Neural crest cell (in vitro differentiated cells): ENCODE data around the gene DPY19L1. TPM values are rescaled to one million over a fixed set of nuclear protein-coding genes. Genes with fewer than 3 reads are reported as not detected.
"Not testable (repeated sequence)": the region's sequence is repeated elsewhere in the genome, so short reads cannot be mapped to it uniquely, and the experiment has no call there.

ENCODE experiments used
- DNase-seq: peaks from one replicate; pipeline ENCODE4 v3.0.0; 2021; ENCODE audit warnings: low read depth, mixed read lengths, low spot score
- H3K27ac Mint-ChIP-seq: one replicate; pipeline ENCODE4 v1.8.0; 2021; ENCODE audit warnings: mild to moderate bottlenecking, mixed read lengths; ENCODE audit not compliant: unreplicated experiment
- H3K27me3 Mint-ChIP-seq: 2 replicates; pipeline ENCODE4 v1.8.0; 2021; ENCODE audit warnings: low read depth, mild to moderate bottlenecking, mixed read lengths
- H3K36me3 Mint-ChIP-seq: 2 replicates; pipeline ENCODE4 v1.8.0; 2021; ENCODE audit warnings: low read depth, mild to moderate bottlenecking, mixed read lengths
- H3K4me1 Mint-ChIP-seq: 2 replicates; pipeline ENCODE4 v1.8.0; 2021; ENCODE audit warnings: mixed read lengths
- H3K4me3 Mint-ChIP-seq: one replicate; pipeline ENCODE4 v1.8.0; 2021; ENCODE audit warnings: mild to moderate bottlenecking, mixed read lengths
- H3K9me3 Mint-ChIP-seq: 2 replicates; pipeline ENCODE4 v1.8.0; 2021; ENCODE audit warnings: mixed read lengths
- CTCF ChIP-seq: fragments of 200-600 bp; sonication (generic); conservative IDR thresholded peaks from 2 replicates; pipeline ENCODE4 v1.5.0; 2021; ENCODE audit warnings: antibody characterized with exemption, mild to moderate bottlenecking
- total RNA-seq: library from RNA; stranded (reverse); gene quantifications from 2 replicates; pipeline ENCODE4 v1.2.1, GENCODE V29; 2021

DPY19L1 gene
- total RNA-seq, 1 donor from 2014 or later, result 37.4 TPM

- Mint-ChIP-seq H3K9me3 (no peaks in the 10 kb centered on the region), H3K4me3 (no peak overlapping the region), H3K36me3 (peaks cover 24% of the 10 kb centered on the region), H3K27ac (no peak overlapping the region), H3K27me3 (no peaks in the 10 kb centered on the region), H3K4me1 (no peaks in the 10 kb centered on the region)
- TF ChIP-seq CTCF, result no peak
- no peak for DNase-seq
Measured at GRCh38 chr7:34973400-34973760, 63.9 kb downstream of the DPY19L1 start.

DNA sequence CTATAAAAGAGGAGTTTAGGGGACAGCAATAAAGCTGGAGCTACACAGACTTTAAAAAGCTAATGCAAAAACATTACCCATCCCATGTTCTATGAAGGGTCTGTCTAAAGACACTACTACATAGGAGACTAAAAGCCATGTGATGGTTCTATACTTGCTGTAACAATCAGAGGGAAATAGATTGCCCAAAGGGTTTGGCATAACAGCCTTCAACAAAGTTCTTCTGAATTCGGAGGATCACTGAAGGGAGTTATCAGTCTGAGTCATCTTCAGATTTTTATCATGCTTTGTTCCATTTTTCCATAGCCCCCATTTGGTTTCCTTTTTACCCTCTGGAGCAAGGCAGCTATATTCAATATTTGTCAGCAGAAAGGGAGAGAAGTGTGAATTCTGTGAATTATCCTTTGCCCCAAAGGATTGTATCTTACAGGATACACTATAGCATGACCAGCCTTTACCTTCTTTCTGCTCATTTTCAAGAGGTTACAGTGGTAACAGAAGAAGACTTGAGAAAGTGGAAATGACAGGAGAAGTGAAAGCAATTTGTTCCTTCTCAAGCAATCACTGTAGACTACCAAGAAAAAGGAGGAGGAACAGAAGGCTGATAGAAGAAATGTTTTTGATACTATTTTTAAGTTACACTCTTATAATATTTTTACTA, 64.4 kb downstream of the DPY19L1 start:
- not testable (repeated sequence) for H3K4me1 Mint-ChIP-seq, H3K9me3 Mint-ChIP-seq, H3K4me3 Mint-ChIP-seq, H3K27me3 Mint-ChIP-seq, H3K27ac Mint-ChIP-seq, DNase-seq
- H3K36me3 Mint-ChIP-seq, result peaks cover 24% of the 10 kb centered on the region

- H3K4me3 Mint-ChIP-seq, DNase-seq, H3K27ac Mint-ChIP-seq, H3K27me3 Mint-ChIP-seq, H3K4me1 Mint-ChIP-seq, H3K9me3 Mint-ChIP-seq: not testable (repeated sequence)
- peaks cover 22% of the 10 kb centered on the region for H3K36me3 Mint-ChIP-seq
Measured at GRCh38 chr7:34967818-34968217, 69.5 kb downstream of the DPY19L1 start.

DNA sequence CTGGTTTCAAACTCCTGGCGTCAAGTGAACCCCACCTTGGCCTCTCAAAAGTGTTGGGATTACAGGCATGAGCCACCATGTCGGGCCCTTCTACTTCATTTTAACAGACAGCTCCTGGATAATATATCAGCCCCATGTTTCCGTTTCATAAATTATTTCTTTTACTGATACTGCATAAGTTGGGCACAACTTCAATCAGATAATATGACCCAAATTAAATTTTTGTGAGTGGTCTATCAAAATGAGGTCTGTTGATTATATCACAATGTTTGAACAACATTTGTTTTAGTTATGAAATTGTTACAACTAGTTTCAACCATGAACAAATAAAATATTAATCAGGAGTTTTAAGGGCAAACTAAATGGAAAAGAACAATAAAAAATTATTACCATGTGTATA, 70.8 kb downstream of the DPY19L1 start:
- not testable (repeated sequence) for H3K27ac Mint-ChIP-seq, H3K4me3 Mint-ChIP-seq, H3K9me3 Mint-ChIP-seq, H3K4me1 Mint-ChIP-seq, DNase-seq, H3K27me3 Mint-ChIP-seq
- H3K36me3 Mint-ChIP-seq, result peaks cover 26% of the 10 kb centered on the region

DNA sequence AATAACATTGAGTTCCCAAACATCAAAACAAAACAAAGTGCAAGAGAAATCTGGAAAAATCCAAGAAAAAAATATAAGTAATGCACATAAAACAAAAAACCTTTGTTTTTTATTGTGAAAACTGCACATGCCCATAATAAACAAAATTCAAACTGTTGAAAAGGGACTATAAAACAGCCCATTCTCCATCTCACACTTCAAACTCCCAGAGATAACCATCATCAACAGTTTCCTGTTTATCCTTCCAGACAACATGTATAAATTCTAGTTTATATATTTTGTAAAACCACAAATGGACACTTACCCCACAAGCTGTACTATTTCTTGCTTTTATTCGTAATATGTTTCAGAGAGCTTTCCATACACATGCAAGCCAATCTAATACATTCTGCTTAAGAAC, 79.3 kb downstream of the DPY19L1 start:
- Mint-ChIP-seq H3K4me1 (no peaks in the 10 kb centered on the region), H3K27ac (no peak overlapping the region), H3K4me3 (no peak overlapping the region), H3K36me3 (peaks cover 30% of the 10 kb centered on the region), H3K9me3 (peaks cover 3% of the 10 kb centered on the region), H3K27me3 (no peaks in the 10 kb centered on the region)
- DNase-seq, result no peak
- TF ChIP-seq CTCF, result no peak

DNA sequence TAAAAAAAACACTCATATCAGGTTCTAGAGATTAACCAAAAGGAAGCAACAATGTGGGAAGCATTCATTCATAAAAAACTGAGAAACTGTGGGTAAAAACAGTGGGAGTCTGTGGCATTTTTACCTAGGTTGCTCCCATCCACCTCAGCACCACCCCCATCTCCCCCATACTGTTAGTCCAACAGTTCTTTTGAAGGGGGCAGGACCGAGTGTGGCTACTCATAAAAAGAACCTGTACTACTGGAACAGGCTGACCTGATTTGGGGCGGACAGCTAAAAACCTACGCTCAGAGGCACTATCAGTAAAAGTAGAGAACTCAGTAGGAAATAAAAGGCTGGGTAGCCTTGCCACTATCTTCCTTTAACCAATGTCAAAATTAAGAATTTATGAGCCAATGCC, 84.5 kb downstream of the DPY19L1 start:
- H3K9me3 Mint-ChIP-seq, result no peaks in the 10 kb centered on the region
- H3K36me3 Mint-ChIP-seq, result peaks cover 12% of the 10 kb centered on the region
- no peaks in the 10 kb centered on the region for H3K4me1 Mint-ChIP-seq
- no peak overlapping the region for H3K27ac Mint-ChIP-seq
- no peak for TF ChIP-seq CTCF
- H3K27me3 Mint-ChIP-seq, result no peaks in the 10 kb centered on the region
- H3K4me3 Mint-ChIP-seq, result no peak overlapping the region
- no peak for DNase-seq

DNA sequence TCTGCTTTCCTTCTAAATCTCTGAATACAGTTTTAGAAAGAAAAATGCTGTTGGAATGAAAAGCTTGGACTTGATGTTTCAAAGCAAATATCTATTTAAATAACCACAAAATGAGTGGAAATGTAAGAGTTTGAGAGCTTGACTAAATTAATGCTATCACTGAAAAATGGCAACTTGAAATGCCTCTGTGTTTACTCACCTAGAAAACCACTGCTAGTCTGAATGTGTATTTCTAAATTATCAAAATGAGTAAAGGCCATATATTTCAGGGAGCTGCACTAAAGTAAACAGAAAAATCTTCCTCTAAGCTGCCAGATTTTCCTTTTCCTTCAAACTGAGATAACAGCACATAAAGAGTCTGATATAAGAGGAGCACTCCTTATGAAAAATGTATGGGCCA, 87.9 kb downstream of the DPY19L1 start:
- no peak for TF ChIP-seq CTCF
- peaks cover 7% of the 10 kb centered on the region for H3K36me3 Mint-ChIP-seq
- H3K27me3 Mint-ChIP-seq, result no peaks in the 10 kb centered on the region

DNA sequence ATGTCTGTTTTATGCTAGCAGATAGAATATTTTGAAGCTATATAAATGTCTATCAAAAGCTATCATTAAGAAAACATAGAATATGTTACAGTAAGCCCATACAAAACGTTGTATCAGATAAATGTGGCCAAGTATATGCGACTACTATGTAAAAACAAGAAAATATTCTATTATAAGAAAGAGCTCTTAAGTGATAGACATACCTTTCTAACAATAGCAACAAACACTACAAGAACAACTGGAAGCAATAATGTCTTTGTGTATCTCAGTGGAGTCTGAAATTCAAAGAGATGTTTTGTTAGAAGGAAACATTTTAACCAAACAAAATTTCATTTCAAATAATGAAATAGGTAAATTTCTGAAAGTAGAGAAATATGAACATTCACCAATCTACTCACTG, 89.9 kb downstream of the DPY19L1 start:
- DNase-seq, H3K4me1 Mint-ChIP-seq, H3K36me3 Mint-ChIP-seq, H3K27me3 Mint-ChIP-seq, H3K9me3 Mint-ChIP-seq, H3K4me3 Mint-ChIP-seq, H3K27ac Mint-ChIP-seq: not testable (repeated sequence)

More for the DNA sequence above, 87.9 kb downstream of the DPY19L1 start:
- no peaks in the 10 kb centered on the region for H3K4me1 Mint-ChIP-seq
- no peaks in the 10 kb centered on the region for H3K9me3 Mint-ChIP-seq
- no peak overlapping the region for H3K27ac Mint-ChIP-seq
- no peak overlapping the region for H3K4me3 Mint-ChIP-seq
- no peak for DNase-seq
